Muscle layer of colon (tissue), 2 donors: ENCODE measurements around the gene TMEM54.

Experiments used
- H3K27ac ChIP-seq: one replicate; pipeline ENCODE4 v1.7.0; 2013; ENCODE audit warnings: low read depth, mild to moderate bottlenecking, low read length, moderate library complexity
- H3K27me3 ChIP-seq, 2 donors: one replicate each; pipeline ENCODE4 v1.7.0; 2013; ENCODE audit warnings: low read length in 2 of 2, mild to moderate bottlenecking in 2 of 2; ENCODE audit not compliant: insufficient read depth in 2 of 2, control insufficient read depth in 1 of 2
- H3K36me3 ChIP-seq: one replicate; pipeline ENCODE4 v1.7.0; 2013; ENCODE audit warnings: mild to moderate bottlenecking, low read length; ENCODE audit not compliant: insufficient read depth
- H3K4me1 ChIP-seq: one replicate; pipeline ENCODE4 v1.7.0; 2013; ENCODE audit warnings: mild to moderate bottlenecking, low read length; ENCODE audit not compliant: insufficient read depth
- H3K4me3 ChIP-seq, 2 donors: one replicate each; pipeline ENCODE4 v1.7.0; 2013; ENCODE audit warnings: low read length in 2 of 2, low read depth in 1 of 2, mild to moderate bottlenecking in 1 of 2, moderate library complexity in 1 of 2
- H3K9ac ChIP-seq: one replicate; pipeline ENCODE4 v1.7.0; 2013; ENCODE audit warnings: low read length
- H3K9me3 ChIP-seq: one replicate; pipeline ENCODE4 v1.7.0; 2013; ENCODE audit warnings: mild to moderate bottlenecking, low read length
- donor health status: abdominal sarcoma.
- donor health status: Adenocarcinoma of cecum.

Gene TMEM54

GRCh38 chr1:32892368-32893197 is 8.6 kb downstream of the TMEM54 start:
- Histone ChIP-seq H3K36me3 (no peaks in the 10 kb centered on the region), H3K9me3 (no peaks in the 10 kb centered on the region), H3K4me1 (no peaks in the 10 kb centered on the region), H3K27me3 (peaks cover 26 to 34% of the 10 kb centered on the region in 2 donors), H3K4me3 (peak overlapping the region; percentile 29 to 35), H3K27ac (no peak overlapping the region), H3K9ac (no peak overlapping the region)

GRCh38 chr1:32891630-32892029 is 9.6 kb downstream of the TMEM54 start:
- no peaks in the 10 kb centered on the region for H3K36me3 ChIP-seq
- H3K27ac ChIP-seq: no peak overlapping the region
- no peaks in the 10 kb centered on the region for H3K9me3 ChIP-seq
- no peak overlapping the region for H3K9ac ChIP-seq
- peaks cover 36 to 43% of the 10 kb centered on the region in 2 donors for H3K27me3 ChIP-seq
- no peak overlapping the region for H3K4me3 ChIP-seq
- no peaks in the 10 kb centered on the region for H3K4me1 ChIP-seq

GRCh38 chr1:32891241-32891570 is 10.0 kb downstream of the TMEM54 start:
- Histone ChIP-seq H3K36me3 (no peaks in the 10 kb centered on the region), H3K27me3 (peaks cover 36 to 48% of the 10 kb centered on the region in 2 donors), H3K4me3 (no peak overlapping the region), H3K27ac (no peak overlapping the region), H3K4me1 (no peaks in the 10 kb centered on the region), H3K9me3 (no peaks in the 10 kb centered on the region), H3K9ac (no peak overlapping the region)

- no peaks in the 10 kb centered on the region for H3K4me1 ChIP-seq
- H3K27ac ChIP-seq: no peak overlapping the region
- H3K36me3 ChIP-seq: no peaks in the 10 kb centered on the region
- H3K27me3 ChIP-seq: peaks cover 36 to 53% of the 10 kb centered on the region in 2 donors
- no peak overlapping the region for H3K9ac ChIP-seq
- no peak overlapping the region for H3K4me3 ChIP-seq
- H3K9me3 ChIP-seq: no peaks in the 10 kb centered on the region
These were observed 10.5 kb downstream of the TMEM54 start for GRCh38 chr1:32890516-32891240.

- H3K4me1 ChIP-seq: no peaks in the 10 kb centered on the region
- no peak overlapping the region for H3K9ac ChIP-seq
- no peaks in the 10 kb centered on the region for H3K36me3 ChIP-seq
- peaks cover 40 to 62% of the 10 kb centered on the region in 2 donors for H3K27me3 ChIP-seq
- no peak overlapping the region for H3K27ac ChIP-seq
- no peak overlapping the region for H3K4me3 ChIP-seq
- no peaks in the 10 kb centered on the region for H3K9me3 ChIP-seq
These were observed 11.4 kb downstream of the TMEM54 start for GRCh38 chr1:32889731-32890278.

- Histone ChIP-seq H3K36me3 (no peaks in the 10 kb centered on the region), H3K9ac (no peak overlapping the region), H3K4me1 (no peaks in the 10 kb centered on the region), H3K27ac (no peak overlapping the region), H3K27me3 (peaks cover 41 to 67% of the 10 kb centered on the region in 2 donors), H3K9me3 (no peaks in the 10 kb centered on the region), H3K4me3 (no peak overlapping the region)
These were observed 12.3 kb downstream of the TMEM54 start for GRCh38 chr1:32888677-32889420.

GRCh38 chr1:32888134-32888533 is 13.1 kb downstream of the TMEM54 start:
- Histone ChIP-seq H3K4me1 (no peaks in the 10 kb centered on the region), H3K9ac (no peak overlapping the region), H3K4me3 (no peak overlapping the region), H3K36me3 (no peaks in the 10 kb centered on the region), H3K27me3 (peaks cover 41 to 65% of the 10 kb centered on the region in 2 donors), H3K9me3 (no peaks in the 10 kb centered on the region), H3K27ac (no peak overlapping the region)

GRCh38 chr1:32887623-32888022 is 13.6 kb downstream of the TMEM54 start:
- Histone ChIP-seq H3K36me3 (no peaks in the 10 kb centered on the region), H3K4me1 (no peaks in the 10 kb centered on the region), H3K27ac (no peak overlapping the region), H3K9ac (no peak overlapping the region), H3K27me3 (peaks cover 39 to 61% of the 10 kb centered on the region in 2 donors), H3K9me3 (no peaks in the 10 kb centered on the region), H3K4me3 (no peak overlapping the region)

- no peak overlapping the region for H3K9ac ChIP-seq
- H3K27me3 ChIP-seq: peaks cover 32 to 59% of the 10 kb centered on the region in 2 donors
- H3K4me1 ChIP-seq: no peaks in the 10 kb centered on the region
- H3K9me3 ChIP-seq: no peaks in the 10 kb centered on the region
- H3K36me3 ChIP-seq: no peaks in the 10 kb centered on the region
- no peak overlapping the region for H3K4me3 ChIP-seq
- H3K27ac ChIP-seq: no peak overlapping the region
These were observed 14.3 kb downstream of the TMEM54 start for GRCh38 chr1:32886828-32887414.

GRCh38 chr1:32886004-32886827 is 15.0 kb downstream of the TMEM54 start, which contains the start of gene HPCA:
HPCA (plus strand) TSS chr1:32886491; CDS start chr1:32888899, 2,408 bp downstream.
- Histone ChIP-seq H3K27ac (no peak within 1 kb of the TSS), H3K4me1 (no peaks in the 10 kb centered on the region), H3K36me3 (no peaks in the 10 kb centered on the region), H3K9ac (no peak within 1 kb of the TSS), H3K9me3 (no peaks in the 10 kb centered on the region), H3K27me3 (peaks cover 28 to 57% of the 10 kb centered on the region in 2 donors), H3K4me3 (no peak within 1 kb of the TSS)
